Neural cell (in vitro differentiated cells): ENCODE results near the gene BCL6B. TPM values are rescaled to one million over a fixed set of nuclear protein-coding genes. Genes with fewer than 3 reads are reported as not detected.

Source experiments
- H2AFZ ChIP-seq: fragments of 200-600, 300-800 bp; sonication (generic), shearing (Covaris generic); 2 replicates; pipeline ENCODE4 v1.6.0; 2014; ENCODE audit warnings: low read depth, mild to moderate bottlenecking, antibody characterized with exemption, low read length, moderate library complexity
- H3F3A ChIP-seq: fragments of 200-600 bp; shearing (Covaris generic); 2 replicates; pipeline ENCODE4 v1.6.1; 2016; ENCODE audit warnings: mild to moderate bottlenecking, moderate library complexity, mixed read lengths, antibody characterized with exemption, low read length; ENCODE audit not compliant: insufficient read depth, poor library complexity, severe bottlenecking
- H3K27ac ChIP-seq: fragments of 200-600, 300-800 bp; sonication (generic), shearing (Covaris generic); 2 replicates; pipeline ENCODE4 v1.5.1; 2014; ENCODE audit warnings: mild to moderate bottlenecking, low read length, moderate library complexity
- H3K27me3 ChIP-seq: fragments of 300-800, 200-600 bp; sonication (generic), shearing (Covaris generic); 2 replicates; pipeline ENCODE4 v1.6.0; 2014; ENCODE audit warnings: mild to moderate bottlenecking, low read depth, low read length, moderate library complexity; ENCODE audit not compliant: insufficient read depth
- H3K36me3 ChIP-seq: fragments of 300-800, 200-600 bp; sonication (generic), shearing (Covaris generic); 2 replicates; pipeline ENCODE4 v1.5.1; 2014; ENCODE audit warnings: mild to moderate bottlenecking, antibody characterized with exemption, low read length, moderate library complexity; ENCODE audit not compliant: insufficient read depth
- H3K4me2 ChIP-seq: fragments of 300-800, 200-600 bp; sonication (generic), shearing (Covaris generic); 2 replicates; pipeline ENCODE4 v1.6.0; 2014; ENCODE audit warnings: mild to moderate bottlenecking, low read length
- H3K4me3 ChIP-seq: fragments of 300-800, 200-600 bp; sonication (generic), shearing (Covaris generic); 2 replicates; pipeline ENCODE4 v1.5.1; 2014; ENCODE audit warnings: mild to moderate bottlenecking, low read length, moderate library complexity
- H3K79me2 ChIP-seq: fragments of 200-600 bp; shearing (Covaris generic); replicated peaks from 2 replicates; pipeline ENCODE4 v1.6.0; 2014; ENCODE audit warnings: mild to moderate bottlenecking, low read length, moderate library complexity; ENCODE audit not compliant: insufficient read depth
- H3K9ac ChIP-seq: fragments of 300-800, 200-600 bp; sonication (generic), shearing (Covaris generic); 2 replicates; pipeline ENCODE4 v1.6.1; 2016; ENCODE audit warnings: mild to moderate bottlenecking, low read length, mixed read lengths
- H3K9me2 ChIP-seq: fragments of 200-600 bp; shearing (Covaris generic); 2 replicates; pipeline ENCODE4 v1.6.1; 2016; ENCODE audit warnings: mild to moderate bottlenecking, low read length, mixed read lengths; ENCODE audit not compliant: insufficient read depth
- H3K9me3 ChIP-seq: fragments of 200-600, 300-800 bp; sonication (generic), shearing (Covaris generic); 2 replicates; pipeline ENCODE4 v1.6.1; 2016; ENCODE audit warnings: mild to moderate bottlenecking, mixed run types, low read length, moderate library complexity, mixed read lengths
- H4K20me1 ChIP-seq: fragments of 200-600 bp; shearing (Covaris generic); 2 replicates; pipeline ENCODE4 v1.6.1; 2016; ENCODE audit warnings: mild to moderate bottlenecking, mixed run types; ENCODE audit not compliant: insufficient read depth
- EP300 ChIP-seq: fragments of 450-650 bp; conservative IDR thresholded peaks from 2 replicates; pipeline ENCODE4 v1.6.1; 2014; ENCODE audit warnings: antibody characterized with exemption, mild to moderate bottlenecking, moderate library complexity; ENCODE audit not compliant: poor library complexity, severe bottlenecking
- EZH2 ChIP-seq: fragments of 200-600, 300-800 bp; shearing (Covaris generic), sonication (generic); IDR thresholded peaks from 2 replicates; pipeline ENCODE4 v1.6.1; 2014; ENCODE audit warnings: antibody characterized with exemption, low read length, borderline replicate concordance, mild to moderate bottlenecking; ENCODE audit not compliant: insufficient read depth, poor library complexity, severe bottlenecking
- MXI1 ChIP-seq: fragments of 450-650 bp; conservative IDR thresholded peaks from 2 replicates; pipeline ENCODE4 v1.6.1; 2014; ENCODE audit warnings: antibody characterized with exemption, mild to moderate bottlenecking; ENCODE audit not compliant: poor library complexity, severe bottlenecking
- POLR2AphosphoS5 ChIP-seq: IDR thresholded peaks from 2 replicates; pipeline ENCODE4 v1.6.1; 2012
- RAD21 ChIP-seq: fragments of 450-650 bp; conservative IDR thresholded peaks from 2 replicates; pipeline ENCODE4 v1.6.1; 2014; ENCODE audit warnings: antibody characterized with exemption, mild to moderate bottlenecking, moderate library complexity
- REST ChIP-seq: IDR thresholded peaks from 2 replicates; pipeline ENCODE4 v1.6.1; 2012; ENCODE audit warnings: borderline replicate concordance
- SMC3 ChIP-seq: fragments of 450-650 bp; conservative IDR thresholded peaks from 2 replicates; pipeline ENCODE4 v1.6.1; 2014; ENCODE audit warnings: antibody characterized with exemption, mild to moderate bottlenecking, moderate library complexity; ENCODE audit not compliant: poor library complexity
- TAF1 ChIP-seq: IDR thresholded peaks from 2 replicates; pipeline ENCODE4 v1.6.1; 2012; ENCODE audit warnings: low read depth
- polyA plus RNA-seq: library from polyadenylated mRNA; depleted of rRNA; stranded (reverse); fragments of >200 nt; gene quantifications from 2 replicates; pipeline ENCODE4 v1.2.3, GENCODE V29; 2014
- TF ChIP-seq, protein P1 (sequence below): fragments of 450-650 bp; IDR thresholded peaks from 2 replicates; pipeline ENCODE4 v1.5.1; 2014; ENCODE audit warnings: antibody characterized with exemption, mild to moderate bottlenecking, moderate library complexity; ENCODE audit not compliant: poor library complexity, severe bottlenecking

The BCL6B gene
- polyA plus RNA-seq, 1 donor from 2014 or later = not detected

DNA sequence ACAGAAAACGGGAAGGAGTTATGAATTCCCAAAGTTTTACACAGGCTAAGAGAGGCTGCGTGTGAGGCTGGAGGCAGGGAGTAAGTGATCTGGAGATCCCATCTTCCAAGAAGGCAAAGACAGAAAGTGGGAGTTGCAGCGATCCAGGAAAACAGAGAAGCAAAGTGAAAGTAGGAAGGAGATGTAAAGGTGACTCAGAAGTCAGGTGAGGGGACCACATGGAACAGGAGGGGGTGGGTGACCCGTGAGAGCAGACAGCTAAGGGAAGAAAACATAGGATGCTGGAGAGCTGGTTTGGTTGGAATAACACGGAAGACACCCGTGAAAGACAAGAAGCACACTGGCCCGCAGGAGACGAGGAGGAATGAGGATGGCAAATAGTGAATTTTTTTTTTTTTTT lies 25.7 kb upstream of the BCL6B start:
- H3K4me3 ChIP-seq = no peak overlapping the region
- no peaks in the 10 kb centered on the region for H3K9me3 ChIP-seq
- H3K79me2 ChIP-seq = no peaks in the 10 kb centered on the region
- TF ChIP-seq, protein P1, sequence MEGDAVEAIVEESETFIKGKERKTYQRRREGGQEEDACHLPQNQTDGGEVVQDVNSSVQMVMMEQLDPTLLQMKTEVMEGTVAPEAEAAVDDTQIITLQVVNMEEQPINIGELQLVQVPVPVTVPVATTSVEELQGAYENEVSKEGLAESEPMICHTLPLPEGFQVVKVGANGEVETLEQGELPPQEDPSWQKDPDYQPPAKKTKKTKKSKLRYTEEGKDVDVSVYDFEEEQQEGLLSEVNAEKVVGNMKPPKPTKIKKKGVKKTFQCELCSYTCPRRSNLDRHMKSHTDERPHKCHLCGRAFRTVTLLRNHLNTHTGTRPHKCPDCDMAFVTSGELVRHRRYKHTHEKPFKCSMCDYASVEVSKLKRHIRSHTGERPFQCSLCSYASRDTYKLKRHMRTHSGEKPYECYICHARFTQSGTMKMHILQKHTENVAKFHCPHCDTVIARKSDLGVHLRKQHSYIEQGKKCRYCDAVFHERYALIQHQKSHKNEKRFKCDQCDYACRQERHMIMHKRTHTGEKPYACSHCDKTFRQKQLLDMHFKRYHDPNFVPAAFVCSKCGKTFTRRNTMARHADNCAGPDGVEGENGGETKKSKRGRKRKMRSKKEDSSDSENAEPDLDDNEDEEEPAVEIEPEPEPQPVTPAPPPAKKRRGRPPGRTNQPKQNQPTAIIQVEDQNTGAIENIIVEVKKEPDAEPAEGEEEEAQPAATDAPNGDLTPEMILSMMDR = no peak
- H4K20me1 ChIP-seq = no peaks in the 10 kb centered on the region
- no peak overlapping the region for H3K9ac ChIP-seq
- no peak overlapping the region for H2AFZ ChIP-seq
- H3K36me3 ChIP-seq = no peaks in the 10 kb centered on the region
- H3F3A ChIP-seq = no peaks in the 10 kb centered on the region
- no peak overlapping the region for H3K4me2 ChIP-seq
- no peaks in the 10 kb centered on the region for H3K9me2 ChIP-seq
- peaks cover 9% of the 10 kb centered on the region for H3K27me3 ChIP-seq
- H3K27ac ChIP-seq = no peak overlapping the region

- no peaks in the 10 kb centered on the region for H3K9me2 ChIP-seq
- no peaks in the 10 kb centered on the region for H4K20me1 ChIP-seq
- no peaks in the 10 kb centered on the region for H3K79me2 ChIP-seq
- H3K4me2 ChIP-seq = no peak overlapping the region
- no peaks in the 10 kb centered on the region for H3F3A ChIP-seq
- no peak overlapping the region for H3K27ac ChIP-seq
- H3K9me3 ChIP-seq = no peaks in the 10 kb centered on the region
- peaks cover 9% of the 10 kb centered on the region for H3K27me3 ChIP-seq
- no peak overlapping the region for H3K9ac ChIP-seq
- TF ChIP-seq SMC3 (no peak), TAF1 (no peak), POLR2AphosphoS5 (no peak), RAD21 (no peak), MXI1 (no peak), REST (no peak), EP300 (no peak), EZH2 (no peak)
- TF ChIP-seq, protein P1 = no peak
- no peaks in the 10 kb centered on the region for H3K36me3 ChIP-seq
- H3K4me3 ChIP-seq = no peak overlapping the region
- no peak overlapping the region for H2AFZ ChIP-seq
Measured at GRCh38 chr17:6998855-6999508, 23.9 kb upstream of the BCL6B start.
